Measurements from ENCODE around the gene YTHDC2.
"Not testable (repeated sequence)": the region's sequence is repeated elsewhere in the genome, so short reads cannot be mapped to it uniquely, and the experiment has no call there.

Gene YTHDC2

GRCh38 chr5:113572716-113573115, 59.2 kb downstream of the YTHDC2 start:
- DNase-seq (ENCODE audit: insufficient read length) = no peak
- no peak for FAIRE-seq
- TF ChIP-seq POLR2AphosphoS5 (IDR thresholded peaks at IDR 0.05; ENCODE audit: low read depth, low read length) = no peak
- TF ChIP-seq POLR2A (IDR thresholded peaks at IDR 0.05; ENCODE audit: low read depth, low read length) = no peak
- no peak for TF ChIP-seq TAF1 (IDR thresholded peaks at IDR 0.05; ENCODE audit: borderline replicate concordance, low read depth, low read length)

DNA sequence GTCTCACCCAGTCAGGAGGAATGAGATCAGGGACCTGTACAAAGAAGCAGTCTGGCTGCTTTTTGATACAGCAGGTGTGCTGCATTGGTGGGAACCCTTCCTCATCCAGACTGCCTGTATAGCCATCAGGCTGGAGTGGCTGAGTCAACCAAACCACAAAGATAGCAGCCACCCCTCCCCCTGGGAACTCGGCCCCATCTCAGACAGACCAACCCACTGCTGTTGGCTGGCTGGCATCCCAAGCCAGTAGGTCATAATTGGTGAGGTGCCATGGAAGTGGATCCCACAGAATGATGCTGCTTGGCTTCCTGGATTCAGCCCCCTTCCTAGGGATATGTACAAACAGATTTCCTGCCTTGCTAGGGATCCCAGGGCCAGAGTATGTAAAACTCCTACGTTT, 60.9 kb downstream of the YTHDC2 start:
- no peak for TF ChIP-seq TAF1 (IDR thresholded peaks at IDR 0.05; ENCODE audit: borderline replicate concordance, low read depth, low read length)
- no peak for TF ChIP-seq POLR2AphosphoS5 (IDR thresholded peaks at IDR 0.05; ENCODE audit: low read depth, low read length)
- no peak for FAIRE-seq
- DNase-seq (ENCODE audit: insufficient read length) = no peak

- DNase-seq (ENCODE audit: insufficient read length) = no peak
- no peak for FAIRE-seq
- TF ChIP-seq TAF1 (IDR thresholded peaks at IDR 0.05; ENCODE audit: borderline replicate concordance, low read depth, low read length) (no peak), POLR2AphosphoS5 (IDR thresholded peaks at IDR 0.05; ENCODE audit: low read depth, low read length) (no peak)
These were observed 61.6 kb downstream of the YTHDC2 start for GRCh38 chr5:113575074-113575473.

DNA sequence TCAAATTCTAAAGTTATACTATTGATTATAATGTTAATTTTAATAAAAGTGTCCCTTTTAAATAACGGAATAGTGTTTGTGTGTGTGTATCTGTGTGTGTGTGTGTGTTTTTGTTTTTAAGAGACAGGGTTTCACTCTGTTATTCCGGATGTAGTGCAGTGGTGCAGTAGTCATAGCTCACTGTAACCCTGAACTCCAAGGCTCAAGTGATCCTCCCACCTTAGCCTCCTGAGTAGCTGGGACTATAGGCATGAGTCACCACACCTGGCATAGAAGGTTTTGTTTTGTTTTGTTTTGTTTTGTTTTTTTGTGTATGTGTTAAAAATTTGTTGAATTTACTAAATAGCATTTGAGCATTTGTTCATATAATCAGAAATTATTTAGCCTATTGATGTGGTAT, 64.6 kb downstream of the YTHDC2 start:
- DNase-seq (ENCODE audit: insufficient read length) (no peak), FAIRE-seq (no peak)

DNA sequence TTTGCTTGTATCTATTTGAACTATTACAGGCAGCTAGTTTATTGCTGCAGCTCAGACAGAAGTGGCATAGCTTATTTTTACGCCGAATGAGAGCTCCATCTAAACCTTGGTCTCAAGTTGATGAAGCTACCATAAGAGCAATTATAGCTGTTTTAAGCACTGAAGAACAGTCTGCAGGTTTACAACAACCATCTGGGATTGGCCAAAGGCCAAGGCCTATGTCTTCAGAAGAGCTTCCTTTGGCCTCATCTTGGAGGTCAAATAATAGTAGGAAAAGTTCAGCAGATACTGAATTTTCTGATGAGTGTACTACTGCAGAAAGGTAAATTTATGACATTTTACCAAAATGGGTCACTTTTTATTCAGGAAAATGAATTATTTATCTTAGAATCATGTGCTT, 67.9 kb downstream of the YTHDC2 start:
- TF ChIP-seq POLR2A (IDR thresholded peaks at IDR 0.05; ENCODE audit: low read depth, low read length) (no peak), TAF1 (IDR thresholded peaks at IDR 0.05; ENCODE audit: borderline replicate concordance, low read depth, low read length) (no peak), POLR2AphosphoS5 (IDR thresholded peaks at IDR 0.05; ENCODE audit: low read depth, low read length) (no peak)
- FAIRE-seq (no peak), DNase-seq (ENCODE audit: insufficient read length) (no peak)

More for the DNA sequence above, 64.6 kb downstream of the YTHDC2 start:
- TF ChIP-seq POLR2AphosphoS5 (IDR thresholded peaks at IDR 0.05; ENCODE audit: low read depth, low read length) (no peak), POLR2A (IDR thresholded peaks at IDR 0.05; ENCODE audit: low read depth, low read length) (no peak), TAF1 (IDR thresholded peaks at IDR 0.05; ENCODE audit: borderline replicate concordance, low read depth, low read length) (no peak)

DNA sequence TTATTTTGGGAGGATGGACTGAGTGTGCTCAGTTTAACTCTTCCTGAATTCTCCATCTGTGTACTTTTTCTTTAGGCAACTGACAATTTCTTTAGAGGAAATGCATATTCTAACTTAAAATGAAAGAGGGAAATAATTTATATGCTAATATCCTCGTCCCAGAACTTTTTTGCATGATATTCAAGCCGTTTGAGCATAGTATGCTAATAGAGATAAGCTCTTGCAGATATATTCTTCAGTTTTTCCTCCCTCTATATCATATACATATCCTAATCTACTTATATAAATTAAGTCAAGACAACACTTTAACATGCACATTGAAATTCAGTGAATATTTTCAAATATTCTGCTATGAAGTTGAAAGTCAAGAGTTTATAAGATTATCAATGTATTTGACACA, 84.7 kb downstream of the YTHDC2 start:
- FAIRE-seq (no peak), DNase-seq (ENCODE audit: insufficient read length) (no peak)
- TF ChIP-seq POLR2A (IDR thresholded peaks at IDR 0.05; ENCODE audit: low read depth, low read length) = no peak
- no peak for TF ChIP-seq TAF1 (IDR thresholded peaks at IDR 0.05; ENCODE audit: borderline replicate concordance, low read depth, low read length)
- no peak for TF ChIP-seq POLR2AphosphoS5 (IDR thresholded peaks at IDR 0.05; ENCODE audit: low read depth, low read length)

DNA sequence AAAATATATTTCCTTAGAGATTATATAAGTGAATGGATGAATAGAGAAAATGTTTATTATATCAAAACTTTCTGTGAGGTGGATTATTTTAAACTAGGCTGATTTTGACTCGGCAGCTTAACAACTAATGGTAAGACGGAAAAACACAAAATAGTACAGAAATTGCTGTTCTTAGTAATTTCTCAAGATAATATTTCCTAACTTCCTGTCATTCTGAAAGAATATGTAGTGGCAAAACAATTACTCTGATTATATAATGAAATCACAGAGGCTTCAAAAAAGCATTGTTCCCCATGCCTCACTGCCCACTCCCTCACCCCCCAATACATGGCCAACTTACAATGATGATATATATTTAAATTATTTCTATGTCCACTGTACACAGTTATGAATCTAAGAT, 85.4 kb downstream of the YTHDC2 start:
- DNase-seq (ENCODE audit: insufficient read length) = no peak
- FAIRE-seq = no peak
- TF ChIP-seq TAF1 (IDR thresholded peaks at IDR 0.05; ENCODE audit: borderline replicate concordance, low read depth, low read length) (no peak), POLR2AphosphoS5 (IDR thresholded peaks at IDR 0.05; ENCODE audit: low read depth, low read length) (no peak), POLR2A (IDR thresholded peaks at IDR 0.05; ENCODE audit: low read depth, low read length) (no peak)

- no peak for DNase-seq (ENCODE audit: insufficient read length)
- no peak for FAIRE-seq
- TF ChIP-seq POLR2A (IDR thresholded peaks at IDR 0.05; ENCODE audit: low read depth, low read length) (no peak), POLR2AphosphoS5 (IDR thresholded peaks at IDR 0.05; ENCODE audit: low read depth, low read length) (no peak), TAF1 (IDR thresholded peaks at IDR 0.05; ENCODE audit: borderline replicate concordance, low read depth, low read length) (no peak)
These were observed 86.9 kb downstream of the YTHDC2 start for GRCh38 chr5:113600255-113600905.

- FAIRE-seq (no peak), DNase-seq (ENCODE audit: insufficient read length) (no peak)
- TF ChIP-seq TAF1 (IDR thresholded peaks at IDR 0.05; ENCODE audit: borderline replicate concordance, low read depth, low read length) (no peak), POLR2AphosphoS5 (IDR thresholded peaks at IDR 0.05; ENCODE audit: low read depth, low read length) (no peak), POLR2A (IDR thresholded peaks at IDR 0.05; ENCODE audit: low read depth, low read length) (no peak)
These were observed 87.9 kb downstream of the YTHDC2 start for GRCh38 chr5:113601423-113601822.

GRCh38 chr5:113603246-113603645, 89.8 kb downstream of the YTHDC2 start:
- not testable (repeated sequence) for FAIRE-seq; DNase-seq (ENCODE audit: insufficient read length)

DNA sequence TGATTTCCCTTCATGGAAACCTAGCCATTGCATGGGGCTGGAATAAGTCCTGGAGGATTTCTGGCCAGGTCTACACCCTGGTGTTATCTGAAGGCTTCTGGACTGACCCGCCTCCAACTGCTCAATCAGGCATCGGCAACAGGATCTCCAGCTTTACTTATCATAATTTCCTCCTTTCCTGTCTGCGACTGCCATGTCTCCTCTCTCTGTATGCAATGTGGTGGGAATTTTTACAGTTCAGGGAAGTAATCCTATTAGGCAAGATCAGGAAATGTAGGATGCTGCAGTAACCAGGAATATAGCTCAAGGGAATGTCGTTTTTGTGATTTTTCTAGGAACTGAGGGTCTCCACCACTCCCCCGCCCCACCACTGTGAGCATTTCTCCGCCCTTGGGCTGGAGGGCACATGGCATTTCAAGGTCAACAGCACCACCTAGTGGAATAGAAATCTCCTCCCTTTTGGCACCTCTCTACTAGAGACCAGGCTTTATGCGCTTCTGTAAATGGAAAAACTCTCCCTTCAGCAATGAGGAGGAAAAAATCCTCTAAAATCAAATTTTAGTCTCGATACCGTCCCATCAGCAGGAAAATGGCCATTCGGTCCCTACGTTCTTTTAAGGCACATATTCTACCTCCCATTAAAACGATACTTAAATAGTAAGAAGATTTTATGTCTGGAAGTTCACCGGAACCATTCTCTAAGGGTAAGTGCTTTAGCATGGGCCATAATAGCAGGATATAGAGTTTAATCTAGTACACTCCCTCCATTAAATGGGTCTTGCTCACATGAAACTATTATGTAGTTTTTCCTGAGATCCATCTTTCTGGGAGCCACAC, 93.0 kb downstream of the YTHDC2 start:
- DNase-seq (ENCODE audit: insufficient read length) (peak; percentile 8), FAIRE-seq (peak; percentile 92)
- TF ChIP-seq POLR2A (IDR thresholded peaks at IDR 0.05; ENCODE audit: low read depth, low read length) = no peak
- no peak for TF ChIP-seq POLR2AphosphoS5 (IDR thresholded peaks at IDR 0.05; ENCODE audit: low read depth, low read length)
- no peak for TF ChIP-seq TAF1 (IDR thresholded peaks at IDR 0.05; ENCODE audit: borderline replicate concordance, low read depth, low read length)

DNA sequence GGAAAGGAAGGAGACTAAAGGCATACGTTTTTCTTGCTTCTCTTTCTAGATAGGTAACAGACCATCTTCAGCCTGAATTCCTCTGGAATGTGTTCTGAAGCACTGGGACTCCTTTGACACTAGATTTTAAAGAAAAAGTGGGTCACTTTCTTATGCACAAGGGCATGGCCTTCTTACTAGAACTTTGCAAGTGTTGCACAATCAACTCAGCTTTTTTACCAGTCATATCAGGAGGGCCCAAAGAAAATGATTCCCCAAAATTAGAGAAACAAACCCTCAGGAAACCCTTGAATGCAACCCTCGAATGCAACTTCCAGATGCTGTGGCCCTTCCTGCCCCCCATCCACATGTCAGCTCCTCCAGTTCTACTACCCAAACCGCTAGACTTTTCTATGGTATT, 93.9 kb downstream of the YTHDC2 start:
- FAIRE-seq = no peak
- DNase-seq (ENCODE audit: insufficient read length) = no peak
- TF ChIP-seq TAF1 (IDR thresholded peaks at IDR 0.05; ENCODE audit: borderline replicate concordance, low read depth, low read length) (no peak), POLR2A (IDR thresholded peaks at IDR 0.05; ENCODE audit: low read depth, low read length) (no peak), POLR2AphosphoS5 (IDR thresholded peaks at IDR 0.05; ENCODE audit: low read depth, low read length) (no peak)
